ENCODE measurements around the gene PARP1.
"Not testable (repeated sequence)": the region's sequence is repeated elsewhere in the genome, so short reads cannot be mapped to it uniquely, and the experiment has no call there.

Gene PARP1

DNA sequence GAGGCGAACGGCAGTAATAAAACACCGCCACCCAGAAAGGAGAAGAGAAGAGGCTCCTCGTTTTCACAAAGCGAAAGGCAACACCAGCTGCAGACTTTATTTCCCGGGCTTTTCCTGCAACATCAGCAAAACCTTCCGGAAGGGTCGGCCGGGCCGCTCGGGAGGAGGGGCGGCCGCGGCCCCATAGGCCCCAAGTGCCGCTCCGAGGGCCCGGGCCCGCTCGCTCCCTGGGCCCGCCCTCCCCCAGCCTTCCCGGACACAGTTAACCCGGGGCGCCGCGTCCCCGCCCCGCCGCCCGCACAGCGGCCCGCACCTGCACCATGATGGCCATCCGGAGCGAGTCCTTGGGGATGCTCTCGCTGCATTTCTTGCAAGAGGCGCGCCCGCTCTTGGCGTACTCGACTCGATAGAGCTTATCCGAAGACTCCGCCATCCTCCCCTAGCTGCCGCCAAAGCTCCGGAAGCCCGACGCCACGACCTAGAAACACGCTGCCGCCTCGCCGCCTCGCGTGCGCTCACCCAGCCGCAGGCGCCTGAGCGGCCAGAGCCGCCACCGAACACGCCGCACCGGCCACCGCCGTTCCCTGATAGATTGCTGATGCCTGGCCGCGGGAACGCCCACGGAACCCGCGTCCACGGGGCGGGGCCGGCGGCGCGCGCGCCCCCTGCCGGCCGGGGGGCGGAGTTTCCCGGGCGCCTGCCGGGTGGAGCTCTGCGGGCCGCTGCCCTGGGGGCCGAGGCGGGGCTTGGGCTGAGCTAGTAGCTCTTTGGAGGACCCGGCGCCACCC, at the start of gene PARP1:
PARP1 (minus strand) TSS at position 597 of the 788 bp plus-strand sequence; CDS start at position 433, 164 bp downstream.
- peak; percentile 97 for DNase-seq

DNA sequence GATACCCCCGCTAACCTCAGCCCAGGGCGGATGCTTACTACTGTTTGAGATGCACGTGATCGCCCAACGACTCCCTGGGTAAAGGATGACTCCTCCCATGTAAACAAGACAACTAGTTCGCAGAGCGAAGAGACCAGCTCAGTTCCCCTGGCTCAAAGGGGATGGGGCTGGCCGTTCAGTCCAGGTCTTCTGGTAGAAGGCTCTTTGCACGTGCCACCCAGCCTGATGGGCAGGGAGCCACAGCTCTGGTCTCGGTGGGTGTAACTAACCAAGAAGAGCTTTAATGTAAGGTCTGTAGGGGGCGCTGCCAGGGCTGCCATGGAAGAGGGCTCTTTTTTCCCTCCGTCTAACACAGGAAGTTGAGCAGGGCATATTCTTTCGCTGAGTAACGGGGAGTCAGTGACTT, 49.4 kb upstream of the PARP1 start:
- peak; percentile 71 for DNase-seq

DNA sequence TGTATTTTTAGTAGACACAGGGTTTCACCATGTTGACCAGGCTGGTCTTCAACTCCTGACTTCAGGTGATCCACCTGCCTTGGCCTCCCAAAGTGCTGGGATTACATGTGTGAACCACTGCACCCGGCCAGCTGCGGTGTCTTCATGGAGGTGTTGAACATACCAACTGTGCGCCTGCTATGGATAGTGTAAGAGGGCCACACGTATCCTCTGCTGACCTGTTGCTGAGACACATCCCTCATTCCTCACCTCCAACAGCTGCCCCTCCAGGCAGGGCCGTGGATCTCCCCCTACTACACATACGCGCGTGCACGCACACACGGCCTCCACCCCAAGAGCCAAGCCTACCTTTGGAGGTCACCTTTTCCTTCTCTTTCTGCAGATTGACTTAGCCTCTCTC, 48.0 kb upstream of the PARP1 start:
- no peak for DNase-seq

DNA sequence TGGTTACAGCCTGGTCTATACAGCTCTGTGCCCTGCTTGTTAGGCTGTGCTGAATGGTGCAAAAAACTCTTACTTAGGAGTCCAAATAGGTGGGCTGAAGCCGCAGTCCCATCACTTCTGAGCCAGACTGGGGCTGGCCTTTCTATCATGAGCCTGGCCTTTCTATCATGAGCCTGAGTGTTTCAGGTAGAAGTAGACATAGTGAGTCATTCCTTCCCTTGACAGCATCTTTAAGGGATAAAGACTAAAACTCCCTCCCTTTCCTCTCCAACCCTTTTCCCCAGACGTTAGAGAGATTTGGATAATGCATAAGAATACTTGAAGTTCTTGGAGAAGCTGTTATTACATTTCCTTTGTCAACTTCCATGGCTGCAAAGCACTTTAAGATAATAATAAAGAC, 46.5 kb upstream of the PARP1 start:
- DNase-seq, result no peak

DNA sequence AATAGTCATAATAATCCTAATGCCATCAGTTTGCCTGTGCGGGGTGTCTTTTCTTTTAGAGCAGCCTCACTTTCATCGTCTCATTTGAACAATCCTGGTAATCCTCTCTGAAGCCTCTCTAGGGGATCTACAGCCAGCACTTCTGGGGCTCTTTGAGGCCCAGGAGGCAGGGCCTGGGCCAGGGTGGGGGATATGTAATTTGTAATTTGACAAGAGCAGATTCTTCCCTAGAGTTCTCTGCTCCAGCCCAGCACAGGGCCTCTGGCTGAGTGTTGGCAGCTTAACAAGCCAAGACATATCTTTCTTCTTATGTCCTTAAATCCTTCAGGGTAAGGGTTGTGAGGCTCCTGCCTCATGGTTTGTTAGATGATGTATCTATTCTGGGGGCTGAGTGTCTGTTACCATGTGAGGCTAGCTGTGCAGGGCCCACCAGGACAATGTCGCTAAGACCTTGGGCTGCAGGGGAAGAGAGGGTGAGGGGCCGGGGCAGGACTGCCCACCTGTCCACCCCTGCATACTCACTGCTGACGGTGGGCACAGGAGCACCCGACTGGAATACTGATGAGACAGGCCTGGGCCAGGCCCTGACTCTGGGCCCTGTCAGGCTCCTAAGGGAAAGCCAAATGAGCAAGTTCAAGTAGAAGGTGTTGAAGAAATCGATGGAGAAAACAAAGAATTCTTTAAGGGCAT, 45.3 kb upstream of the PARP1 start:
- DNase-seq, result no peak

DNA sequence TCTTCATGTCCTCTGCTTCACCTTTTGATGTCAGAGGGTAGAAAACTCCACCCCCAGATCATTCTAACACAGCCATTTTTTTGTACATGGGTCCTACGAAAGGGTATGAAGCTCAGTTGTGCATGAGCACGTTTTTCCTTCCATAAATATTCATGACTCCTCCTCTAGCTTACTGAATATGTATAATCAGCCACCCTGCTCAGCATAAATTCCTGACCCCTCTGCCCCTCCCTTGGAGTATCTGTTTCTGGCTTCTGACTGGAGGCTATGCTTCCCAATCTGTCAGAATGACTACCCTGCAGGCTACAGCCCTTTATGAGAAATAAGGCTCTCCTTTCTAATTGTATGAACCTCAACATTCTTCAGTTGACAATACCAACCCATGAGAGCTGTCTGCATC, 42.8 kb upstream of the PARP1 start:
- no peak for DNase-seq

DNA sequence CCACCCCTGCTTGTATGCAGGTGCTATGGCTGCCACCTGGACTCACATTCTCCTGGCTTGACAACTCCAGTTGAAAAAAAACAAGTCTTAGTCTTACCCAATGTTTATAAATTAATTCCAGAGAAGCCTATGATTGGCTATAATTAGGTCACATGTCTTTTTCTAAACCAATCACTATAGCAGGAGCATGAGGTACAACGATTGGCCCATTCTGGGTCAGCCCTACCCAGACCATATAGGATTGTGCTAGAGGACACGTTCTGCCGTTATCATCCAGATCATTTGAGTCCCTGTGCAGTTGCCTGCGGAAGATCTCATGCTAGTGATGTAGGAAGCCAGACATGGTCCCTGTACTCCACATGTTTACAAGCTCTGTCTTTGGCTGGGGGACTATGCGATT, 41.9 kb upstream of the PARP1 start:
- DNase-seq, result no peak

DNA sequence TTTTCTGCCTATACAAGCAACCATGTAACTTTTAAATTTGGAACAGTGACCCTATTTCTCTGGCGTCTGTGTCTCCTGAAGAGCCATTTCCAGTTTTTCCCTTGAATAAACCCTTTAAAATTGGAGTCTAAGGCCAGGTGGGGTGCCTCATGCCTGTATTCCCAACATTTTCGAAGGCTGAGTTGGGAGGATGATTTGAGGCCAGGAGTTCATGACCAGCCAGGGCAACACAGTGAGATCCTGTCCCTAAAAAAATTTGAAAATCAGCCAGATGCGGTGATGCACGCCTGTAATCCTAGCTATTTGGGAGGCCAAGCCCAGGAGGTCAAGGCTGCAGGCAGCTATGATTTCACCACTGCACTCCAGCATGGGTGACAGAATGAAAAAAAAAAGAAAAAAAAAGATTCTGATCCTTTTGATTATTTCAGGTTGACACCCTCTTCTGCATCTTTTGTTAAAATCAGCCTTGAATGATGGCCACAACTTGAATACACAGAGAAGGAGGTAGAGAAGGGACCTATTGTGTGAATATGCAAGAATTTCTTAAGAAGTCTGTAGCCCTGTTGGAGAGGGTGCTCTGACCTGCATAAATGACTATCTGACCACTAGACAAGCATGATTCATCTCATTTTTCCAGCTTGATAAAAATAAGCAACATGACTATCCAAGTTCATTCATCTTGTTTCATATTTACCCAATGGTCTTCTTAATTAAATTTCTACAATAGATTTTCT, 40.2 kb upstream of the PARP1 start:
- DNase-seq, result no peak

DNA sequence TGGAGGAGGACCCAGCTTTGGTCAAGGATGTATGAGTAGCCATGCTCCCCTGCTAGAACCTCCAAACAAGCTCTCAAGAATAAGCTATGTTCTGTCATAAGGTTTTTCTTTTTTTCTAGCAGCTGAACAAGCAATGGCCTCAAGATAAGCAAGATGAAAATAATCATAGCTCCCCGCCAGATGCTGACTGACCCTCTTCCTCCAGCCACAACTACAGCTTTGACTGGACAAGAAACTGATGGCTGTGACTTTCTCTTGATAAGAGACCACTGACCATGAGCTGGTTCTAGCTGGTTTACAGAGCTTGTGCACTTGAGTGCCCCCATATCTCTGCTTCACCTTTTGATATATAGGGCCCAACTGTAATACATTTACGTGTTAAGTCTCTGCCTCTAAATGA, 38.2 kb upstream of the PARP1 start:
- DNase-seq, result peak; percentile 23

DNA sequence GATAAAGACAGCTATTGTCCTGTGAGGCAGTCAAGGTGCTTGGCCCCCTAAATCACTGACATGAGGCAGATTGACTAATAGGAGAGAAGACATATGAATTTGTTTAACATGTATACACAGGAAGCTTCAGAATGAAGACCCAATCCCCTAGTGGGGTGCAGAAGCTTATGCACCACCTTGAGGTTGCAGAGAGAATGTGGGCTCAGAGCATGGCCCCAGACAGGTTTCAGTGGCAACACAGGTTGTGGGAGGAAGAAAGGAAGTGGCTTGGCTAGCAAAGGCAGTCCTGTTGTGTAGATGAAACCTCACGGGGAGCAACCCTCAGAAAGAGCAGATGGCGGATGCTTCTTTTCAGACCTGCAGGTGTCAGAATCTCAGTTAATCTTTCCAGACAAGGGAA, 37.0 kb upstream of the PARP1 start:
- peak; percentile 20 for DNase-seq

DNA sequence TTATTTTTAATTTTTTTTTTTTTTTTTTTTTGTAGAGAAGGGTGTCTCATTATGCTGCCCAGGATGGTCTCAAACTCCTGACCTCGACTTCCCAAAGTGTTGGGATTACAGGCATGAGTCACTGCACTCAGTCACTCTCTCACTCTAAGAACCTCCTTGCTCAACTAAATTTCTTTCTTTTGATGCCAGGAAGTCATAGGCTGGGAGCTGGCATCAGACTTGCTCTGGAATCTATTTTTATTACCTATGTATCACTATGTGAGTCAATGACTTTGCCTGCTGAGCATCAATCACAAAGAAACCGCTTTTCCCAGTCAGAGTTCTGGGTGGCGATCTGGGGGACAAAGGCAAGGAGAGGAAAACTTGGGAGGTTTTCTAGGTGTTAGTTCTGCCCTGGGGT, 35.5 kb upstream of the PARP1 start:
- DNase-seq, result no peak

DNA sequence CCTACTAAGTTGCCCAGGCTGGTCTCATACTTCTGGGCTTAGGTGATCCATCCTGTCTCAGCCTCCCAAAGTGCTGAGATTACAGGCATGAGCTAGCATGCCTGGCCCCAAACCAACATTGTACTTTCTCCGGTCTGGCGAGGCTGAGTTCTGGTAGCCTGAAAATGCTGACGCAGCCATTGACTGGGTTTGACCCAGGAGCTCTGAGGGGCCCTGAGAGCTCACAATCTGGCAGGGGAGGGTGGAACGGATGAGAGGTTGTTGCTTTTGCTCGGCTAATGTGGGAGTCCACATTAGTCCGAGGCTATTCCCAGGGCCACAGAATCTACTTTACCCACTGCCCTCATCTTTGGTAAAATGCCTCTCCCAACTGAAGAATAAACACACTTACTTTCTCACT, 35.1 kb upstream of the PARP1 start:
- DNase-seq, result no peak

DNA sequence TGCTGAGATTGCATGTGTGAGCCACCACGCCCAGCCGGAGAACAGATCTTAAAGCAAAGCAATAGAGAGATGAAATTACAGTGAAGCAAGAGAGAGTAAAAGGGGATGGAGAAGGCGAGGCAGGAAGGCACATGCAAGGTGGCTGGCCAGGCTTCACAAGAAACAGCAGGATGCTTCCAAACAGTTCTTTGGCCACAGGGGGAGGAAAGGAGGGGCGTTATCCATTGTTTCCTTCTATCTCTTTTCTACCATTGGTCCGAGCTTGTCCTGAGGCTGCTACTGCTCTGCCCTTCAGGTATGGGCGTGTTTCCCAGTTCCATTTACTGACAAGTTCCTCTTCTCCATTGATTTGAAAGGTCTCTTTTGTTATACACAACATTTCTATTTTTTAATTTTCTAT, 33.7 kb upstream of the PARP1 start:
- no peak for DNase-seq

DNA sequence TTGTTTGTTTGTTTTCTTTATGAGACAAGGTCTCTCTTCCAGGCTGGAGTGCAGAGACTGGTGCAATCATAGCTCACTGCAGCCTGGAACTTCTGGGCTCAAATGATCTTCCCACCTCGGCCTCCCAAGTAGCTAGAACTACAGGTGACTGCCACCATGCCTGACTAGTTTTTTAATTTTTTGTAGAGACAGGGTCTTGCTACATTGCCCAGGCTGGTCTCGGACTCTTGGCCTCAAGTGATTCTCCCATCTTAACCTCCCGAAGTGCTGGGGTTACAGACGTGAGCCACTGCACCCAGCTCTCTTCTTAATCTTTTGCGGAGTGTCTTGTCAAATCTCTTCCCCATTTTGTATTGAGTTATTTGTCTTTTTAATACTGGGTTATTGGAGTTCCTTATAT, 32.6 kb upstream of the PARP1 start:
- DNase-seq, result no peak

DNA sequence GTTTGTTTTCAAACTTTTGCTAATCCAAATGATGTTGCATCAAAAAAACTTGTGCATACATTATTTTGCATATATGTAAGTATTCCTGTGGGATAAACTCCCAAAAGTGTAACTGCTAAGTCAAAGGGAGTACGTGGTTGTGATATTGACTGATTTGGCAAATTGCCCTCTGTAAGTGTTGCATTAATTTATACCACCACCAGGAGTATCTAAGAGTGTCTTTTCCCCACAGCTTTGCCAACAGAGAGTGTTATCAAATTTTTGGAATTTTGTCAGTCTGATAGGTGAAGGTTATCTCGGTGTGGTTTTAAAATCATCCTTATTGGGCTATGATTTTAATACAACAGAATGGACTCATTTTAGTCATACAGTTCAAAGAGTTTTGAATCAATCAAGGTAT, 30.1 kb upstream of the PARP1 start:
- peak; percentile 69 for DNase-seq

DNA sequence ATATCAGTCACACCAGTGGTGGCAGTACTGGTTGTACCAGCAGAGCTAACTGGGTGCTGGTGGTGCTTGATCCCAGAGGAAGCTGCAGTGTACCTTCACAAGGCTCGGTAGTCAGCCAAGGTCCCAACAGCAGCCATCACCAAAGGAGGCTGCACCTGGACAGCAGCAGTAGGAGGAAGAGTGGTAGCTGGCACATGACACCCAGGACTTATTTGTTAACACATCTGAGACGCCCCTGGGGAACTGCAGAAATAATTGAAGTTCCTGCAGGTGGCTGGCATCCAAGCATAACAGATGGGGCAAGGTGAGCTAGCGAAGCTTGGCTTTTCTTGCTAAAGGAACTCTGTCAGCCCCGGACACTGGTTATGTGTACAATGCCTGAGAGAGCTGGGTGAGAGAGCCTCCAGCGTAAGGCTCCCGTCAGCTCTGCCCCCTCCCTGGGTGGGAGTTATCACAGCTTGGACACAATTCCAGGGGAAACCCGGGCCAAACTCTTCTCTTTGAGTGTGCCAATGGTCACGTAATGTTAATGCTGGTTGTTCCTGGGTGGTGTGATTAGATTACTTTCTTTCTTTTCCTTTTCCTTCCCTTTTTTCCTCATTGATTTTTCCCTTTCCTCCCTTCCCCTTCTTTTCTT, 29.1 kb upstream of the PARP1 start:
- DNase-seq, result no peak

DNA sequence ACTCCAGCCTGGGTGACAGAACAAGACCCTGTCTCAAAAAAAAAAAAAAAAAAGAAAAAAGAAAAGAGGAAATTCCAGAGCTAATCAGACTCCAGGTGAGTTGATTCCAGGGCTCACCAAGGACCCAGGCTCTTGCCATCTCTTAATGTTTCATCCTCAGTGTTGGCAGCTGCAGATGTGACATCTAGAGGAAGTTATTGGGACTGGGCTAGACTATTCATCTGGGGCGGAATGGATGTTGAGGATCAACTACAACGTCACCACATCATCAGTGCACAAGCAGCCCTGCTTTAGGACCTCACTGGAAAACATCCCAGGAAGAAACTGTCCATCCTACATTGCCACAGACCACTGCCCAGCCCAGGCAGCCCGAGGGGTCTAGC, 28.6 kb upstream of the PARP1 start:
- DNase-seq, result no peak

DNA sequence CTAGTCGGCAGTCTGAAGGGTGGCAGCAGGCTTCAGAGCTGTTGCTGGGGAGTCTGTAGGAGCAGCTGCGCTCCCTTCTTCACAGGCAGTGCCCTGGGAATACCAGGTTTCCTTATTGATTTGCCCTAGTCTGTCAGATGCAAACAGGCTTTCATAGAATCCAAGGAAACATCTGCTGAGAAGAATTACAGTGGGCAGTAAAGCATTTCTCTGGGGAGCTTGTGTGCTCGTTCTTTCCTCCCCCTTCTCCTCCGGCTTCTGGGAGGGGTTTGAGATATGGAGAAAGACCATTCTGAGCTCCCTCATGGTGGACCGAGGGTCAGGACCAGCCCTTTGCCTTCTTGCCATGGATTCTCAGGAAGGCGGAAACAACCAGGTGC, 25.4 kb upstream of the PARP1 start:
- no peak for DNase-seq

DNA sequence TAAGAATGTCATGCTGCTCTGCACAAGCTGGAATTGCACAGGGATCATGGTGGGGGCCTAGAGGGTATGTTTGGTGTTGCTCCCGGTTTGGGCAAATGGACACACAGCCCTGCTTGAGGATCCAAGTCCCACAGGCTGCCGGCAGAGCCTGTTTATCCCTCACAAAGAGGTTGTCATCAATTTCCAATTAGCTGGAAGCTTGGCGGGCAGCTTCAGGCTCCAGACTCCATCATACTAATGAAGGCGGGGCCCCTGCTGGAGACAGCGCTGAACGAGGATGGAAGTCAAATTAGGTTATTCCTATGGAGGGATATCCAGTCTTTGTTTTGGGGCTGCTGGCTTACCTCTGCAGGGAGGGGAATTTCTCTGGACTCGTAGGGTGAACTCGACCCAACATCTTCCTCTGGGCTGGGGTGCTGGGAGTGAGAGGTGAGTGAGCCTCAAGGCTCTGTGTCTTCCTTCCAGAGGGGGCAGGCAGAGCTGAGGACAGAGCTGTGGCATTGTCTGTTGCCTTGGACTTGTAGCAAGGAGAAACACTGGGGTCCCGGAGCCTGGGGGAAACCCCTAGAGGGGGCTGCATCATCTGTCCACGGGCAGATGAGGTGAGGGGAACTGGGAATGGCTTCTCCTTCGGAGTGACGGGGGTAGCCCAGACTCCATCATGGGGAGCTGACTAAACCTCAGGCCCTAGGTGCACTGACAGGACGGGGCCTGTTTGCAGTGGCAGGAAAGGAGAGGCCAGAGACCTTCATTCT, 24.9 kb upstream of the PARP1 start:
- no peak for DNase-seq

DNA sequence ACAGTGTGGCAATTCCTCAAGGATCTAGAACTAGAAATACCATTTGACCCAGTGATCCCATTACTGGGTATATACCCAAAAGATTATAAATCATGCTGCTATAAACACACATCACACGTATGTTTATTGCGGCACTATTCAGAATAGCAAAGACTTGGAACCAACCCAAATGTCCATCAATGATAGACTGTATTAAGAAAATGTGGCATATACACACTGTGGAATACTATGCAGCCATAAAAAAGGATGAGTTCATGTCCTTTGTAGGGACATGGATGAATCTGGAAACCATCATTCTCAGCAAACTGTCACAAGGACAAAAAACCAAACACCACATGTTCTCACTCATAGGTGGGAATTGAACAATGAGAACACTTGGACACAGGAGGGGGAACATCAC, 24.0 kb upstream of the PARP1 start:
- not testable (repeated sequence) for DNase-seq

DNA sequence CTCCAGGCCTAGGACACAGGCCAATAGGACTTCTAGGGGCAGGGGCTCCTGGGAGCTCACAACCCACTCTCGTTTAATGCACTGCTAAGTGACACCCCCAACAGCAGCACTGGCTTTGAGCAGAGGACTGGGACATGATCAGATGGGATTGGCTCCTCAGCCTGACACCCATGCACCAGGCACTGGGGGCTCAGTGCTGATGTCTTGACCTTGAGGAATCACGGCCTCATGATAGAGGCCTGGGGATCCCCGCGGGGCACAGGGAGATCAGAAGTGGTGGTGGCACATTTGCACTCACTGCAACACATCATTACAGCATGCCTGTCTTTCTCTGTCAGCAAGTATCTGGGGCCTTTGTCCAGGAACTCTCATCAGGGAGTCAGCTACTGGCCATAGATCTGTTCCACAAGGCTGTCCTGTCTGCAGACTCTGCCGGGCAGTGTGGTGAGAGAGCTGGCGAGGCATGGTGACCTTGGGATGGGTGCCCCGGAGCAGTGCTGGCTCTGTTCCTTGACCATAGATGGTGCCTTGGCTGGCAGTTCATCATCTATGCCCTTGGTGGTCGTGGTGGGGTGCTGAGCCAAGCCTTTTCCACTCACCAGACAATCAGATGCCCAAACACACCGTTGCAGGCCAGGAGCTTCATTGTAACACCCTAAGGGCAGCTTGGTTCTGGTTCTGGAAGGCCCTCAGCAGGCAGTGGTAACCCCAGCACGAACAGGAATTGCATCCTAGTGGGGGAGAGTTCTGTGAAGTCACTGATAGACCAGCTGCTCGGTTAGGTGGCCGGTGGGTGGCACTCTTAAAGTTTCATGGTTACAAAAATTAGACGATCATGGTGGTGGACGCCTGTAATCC, 22.2 kb upstream of the PARP1 start:
- no peak for DNase-seq
